OCI-LY7 (cell line): ENCODE data around the gene CAB39.

ENCODE experiments used
- EZH2phosphoT487 ChIP-seq: fragments of 200-600 bp; sonication (generic); IDR thresholded peaks from 2 replicates; pipeline ENCODE4 v1.6.1; 2018; ENCODE audit warnings: low read depth, borderline replicate concordance, mild to moderate bottlenecking, mixed run types, antibody characterized with exemption, low read length, moderate library complexity, mixed read lengths
- TF ChIP-seq, protein P1 (sequence below): fragments of 200-600 bp; sonication (generic); conservative IDR thresholded peaks from 2 replicates; pipeline ENCODE4 v1.5.1; 2014; ENCODE audit warnings: mild to moderate bottlenecking, antibody characterized with exemption, low read length, moderate library complexity, mixed read lengths

DNA sequence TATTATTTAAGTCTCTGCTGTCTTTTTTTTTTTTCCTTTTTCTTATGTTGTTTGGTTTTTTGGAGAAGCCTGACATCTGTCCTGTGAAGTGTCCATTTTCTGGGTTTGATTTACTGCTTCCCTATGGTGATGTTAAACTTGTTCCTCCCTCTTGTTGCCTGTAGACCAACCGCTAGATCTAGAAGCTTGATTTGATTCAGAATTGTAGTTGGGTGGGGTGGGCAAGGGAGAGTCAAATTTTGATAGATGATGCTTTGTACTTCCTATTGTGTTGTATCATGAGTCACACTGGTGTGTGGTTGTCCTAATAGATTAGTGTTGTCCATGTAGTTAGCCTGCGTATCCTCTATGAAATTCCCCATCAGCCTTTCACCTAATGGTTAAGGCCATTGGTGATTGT, 35.4 kb downstream of the CAB39 start:
- no peak for TF ChIP-seq EZH2phosphoT487
- TF ChIP-seq, protein P1, sequence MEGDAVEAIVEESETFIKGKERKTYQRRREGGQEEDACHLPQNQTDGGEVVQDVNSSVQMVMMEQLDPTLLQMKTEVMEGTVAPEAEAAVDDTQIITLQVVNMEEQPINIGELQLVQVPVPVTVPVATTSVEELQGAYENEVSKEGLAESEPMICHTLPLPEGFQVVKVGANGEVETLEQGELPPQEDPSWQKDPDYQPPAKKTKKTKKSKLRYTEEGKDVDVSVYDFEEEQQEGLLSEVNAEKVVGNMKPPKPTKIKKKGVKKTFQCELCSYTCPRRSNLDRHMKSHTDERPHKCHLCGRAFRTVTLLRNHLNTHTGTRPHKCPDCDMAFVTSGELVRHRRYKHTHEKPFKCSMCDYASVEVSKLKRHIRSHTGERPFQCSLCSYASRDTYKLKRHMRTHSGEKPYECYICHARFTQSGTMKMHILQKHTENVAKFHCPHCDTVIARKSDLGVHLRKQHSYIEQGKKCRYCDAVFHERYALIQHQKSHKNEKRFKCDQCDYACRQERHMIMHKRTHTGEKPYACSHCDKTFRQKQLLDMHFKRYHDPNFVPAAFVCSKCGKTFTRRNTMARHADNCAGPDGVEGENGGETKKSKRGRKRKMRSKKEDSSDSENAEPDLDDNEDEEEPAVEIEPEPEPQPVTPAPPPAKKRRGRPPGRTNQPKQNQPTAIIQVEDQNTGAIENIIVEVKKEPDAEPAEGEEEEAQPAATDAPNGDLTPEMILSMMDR: no peak
